Astrocyte (in vitro differentiated cells and primary cell): ENCODE results near the gene ASAP2.

Source experiments
- CTCF ChIP-seq: IDR thresholded peaks from 2 replicates; pipeline ENCODE4 v1.5.1; 2011; ENCODE audit warnings: low read depth, mild to moderate bottlenecking, inconsistent platforms, low read length, moderate library complexity; ENCODE audit not compliant: insufficient read depth
- EZH2 ChIP-seq: IDR thresholded peaks from 2 replicates; pipeline ENCODE4 v1.6.1; 2012; ENCODE audit warnings: mild to moderate bottlenecking, low read length, inconsistent platforms; ENCODE audit not compliant: insufficient read depth

DNA sequence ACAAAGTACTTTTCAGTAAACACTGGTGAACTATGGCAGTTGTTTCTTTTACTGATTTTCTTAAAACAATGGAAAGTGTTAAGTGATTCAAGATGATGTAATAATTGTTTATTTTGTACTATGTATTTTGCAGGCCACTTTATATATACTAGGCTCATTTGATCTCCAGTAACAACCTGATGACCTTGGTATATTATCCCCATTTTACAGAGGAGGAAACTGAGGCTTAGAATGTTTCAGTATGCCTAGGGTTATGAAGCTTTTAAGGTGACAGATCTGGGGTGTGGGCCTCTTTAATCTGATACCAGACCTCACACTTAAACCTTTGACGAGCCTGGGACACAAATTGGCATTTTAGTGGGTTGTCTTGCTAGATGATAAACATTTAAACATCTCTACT, 153.5 kb downstream of the ASAP2 start:
- no peak for TF ChIP-seq CTCF
- TF ChIP-seq EZH2 = no peak
